ENCODE results near the gene CREBBP. TPM values are rescaled to one million over a fixed set of nuclear protein-coding genes. Genes with fewer than 3 reads are reported as not detected.

The CREBBP gene
- total RNA-seq, 1 experiment from 2014 or later: 79.1 TPM

GRCh38 chr16:3854750-3855541 is 25.6 kb downstream of the CREBBP start:
- no peak overlapping the region for H3K9ac ChIP-seq (ENCODE audit: extremely low read depth, insufficient read length, low read length)
- H3K56ac ChIP-seq (ENCODE audit: insufficient read length, low read depth, low read length): no peak overlapping the region
- no peak overlapping the region for H3K18ac ChIP-seq (ENCODE audit: insufficient read length, low read depth, low read length)
- no peak overlapping the region for H2AFZ ChIP-seq (ENCODE audit: low read length)
- H4K91ac ChIP-seq (ENCODE audit: insufficient read length, low read depth, low read length): no peak overlapping the region
- H3K27me3 Mint-ChIP-seq (ENCODE audit: low read depth): no peaks in the 10 kb centered on the region
- H3T11ph ChIP-seq (ENCODE audit: low read length): no peak overlapping the region
- no peak overlapping the region for H2BK120ac ChIP-seq (ENCODE audit: low read depth, low read length, poor library complexity, severe bottlenecking)
- H3K79me1 ChIP-seq (ENCODE audit: insufficient read depth, low read depth, low read length, poor library complexity, severe bottlenecking): peaks cover 5% of the 10 kb centered on the region
- H4K20me1 ChIP-seq (ENCODE audit: control insufficient read depth, insufficient read depth, insufficient read length): no peaks in the 10 kb centered on the region
- peaks cover 34% of the 10 kb centered on the region; the same call in 1 of the 2 replicates for H3K79me2 ChIP-seq (ENCODE audit: insufficient read depth, low read length)
- no peak overlapping the region for H2BK5ac ChIP-seq (ENCODE audit: insufficient read length, low read length)
- H3K4ac ChIP-seq (ENCODE audit: low read depth, low read length): no peak overlapping the region
- H3K27ac ChIP-seq (ENCODE audit: insufficient read length, low read depth, low read length): no peak overlapping the region
- no peaks in the 10 kb centered on the region for H3K23me2 ChIP-seq (ENCODE audit: insufficient read length, low read depth, low read length, poor library complexity, severe bottlenecking)
- peak overlapping the region in 2 of 3 experiments; percentile 19 to 21; a peak in 1 of 7 replicates for H3K27ac Mint-ChIP-seq
- no peak for DNase-seq
- H2AK5ac ChIP-seq (ENCODE audit: insufficient read length, low read length): no peak overlapping the region
- H3K4me1 Mint-ChIP-seq: peaks cover 27 to 34% of the 10 kb centered on the region in 2 experiments
- peaks cover 0 to 9% (median 4%) of the 10 kb centered on the region in 3 experiments; a peak in 4 of 7 replicates for H3K36me3 Mint-ChIP-seq (ENCODE audit: insufficient read depth in 1 of 3, low read depth in 3 of 3)
- H3K4me2 ChIP-seq (ENCODE audit: insufficient read depth, insufficient read length, low read length): no peak overlapping the region
- no peak overlapping the region for H2BK12ac ChIP-seq (ENCODE audit: insufficient read length, low read depth, low read length)
- no peak overlapping the region for H4K5ac ChIP-seq (ENCODE audit: insufficient read length, low read depth, low read length)
- H3K9me3 Mint-ChIP-seq: no peaks in the 10 kb centered on the region
- TF ChIP-seq CTCF (conservative IDR thresholded peaks at IDR 0.05): no peak
- peaks cover 7% of the 10 kb centered on the region for H3K4me1 ChIP-seq (ENCODE audit: insufficient read depth, low read length)
- no peaks in the 10 kb centered on the region for H3K9me3 ChIP-seq (ENCODE audit: control insufficient read depth, low read depth, low read length)
- no peak overlapping the region for H3K4me3 Mint-ChIP-seq
- H2BK20ac ChIP-seq (ENCODE audit: low read depth, low read length, poor library complexity, severe bottlenecking): no peak overlapping the region
- no CpG with 5 or more reads among the region's 19 CpGs for WGBS (ENCODE audit: extremely low coverage, insufficient read length, low lambda C conversion rate)
- no peak overlapping the region for H2BK15ac ChIP-seq (ENCODE audit: low read depth, low read length)
- no peak overlapping the region for H3K14ac ChIP-seq (ENCODE audit: insufficient read depth, low read length)
- no peak overlapping the region for H3K23ac ChIP-seq (ENCODE audit: insufficient read length, low read depth, low read length)
- H4K8ac ChIP-seq (replicated peaks; ENCODE audit: insufficient read length, low read depth, low read length): no peak overlapping the region
- H3K27me3 ChIP-seq (ENCODE audit: insufficient read depth, low read length): no peaks in the 10 kb centered on the region

Measured in H9 (cell line).